Stimulated activated naive CD8-positive, alpha-beta T cell treated with anti-CD3 and anti-CD28 coated beads, Interleukin-15, Interleukin-2, amounts not matched to agents 100 ng/mL and 50 ng/mL, for 24 hours (primary cell): Measurements from ENCODE around the gene DAND5.

ENCODE experiments used
- H3K27ac Mint-ChIP-seq: one replicate; pipeline ENCODE4 v1.8.0; 2021; ENCODE audit warnings: mild to moderate bottlenecking, mixed read lengths
- H3K27me3 Mint-ChIP-seq: one replicate; pipeline ENCODE4 v1.8.0; 2021; ENCODE audit warnings: mixed read lengths
- H3K36me3 Mint-ChIP-seq: one replicate; pipeline ENCODE4 v1.8.0; 2021; ENCODE audit warnings: low read depth, mixed read lengths
- H3K4me1 Mint-ChIP-seq: one replicate; pipeline ENCODE4 v1.8.0; 2021; ENCODE audit warnings: low read depth, mixed read lengths
- H3K4me3 Mint-ChIP-seq: one replicate; pipeline ENCODE4 v1.8.0; 2021; ENCODE audit warnings: mild to moderate bottlenecking, mixed read lengths
- H3K9me3 Mint-ChIP-seq: one replicate; pipeline ENCODE4 v1.8.0; 2021; ENCODE audit warnings: mixed read lengths

Gene DAND5

GRCh38 chr19:13003081-13003480, 33.7 kb downstream of the DAND5 start:
- Mint-ChIP-seq H3K36me3 (peaks cover 4% of the 10 kb centered on the region), H3K9me3 (no peaks in the 10 kb centered on the region), H3K27me3 (no peaks in the 10 kb centered on the region), H3K27ac (peak overlapping the region; percentile 11), H3K4me3 (no peak overlapping the region), H3K4me1 (no peaks in the 10 kb centered on the region)

DNA sequence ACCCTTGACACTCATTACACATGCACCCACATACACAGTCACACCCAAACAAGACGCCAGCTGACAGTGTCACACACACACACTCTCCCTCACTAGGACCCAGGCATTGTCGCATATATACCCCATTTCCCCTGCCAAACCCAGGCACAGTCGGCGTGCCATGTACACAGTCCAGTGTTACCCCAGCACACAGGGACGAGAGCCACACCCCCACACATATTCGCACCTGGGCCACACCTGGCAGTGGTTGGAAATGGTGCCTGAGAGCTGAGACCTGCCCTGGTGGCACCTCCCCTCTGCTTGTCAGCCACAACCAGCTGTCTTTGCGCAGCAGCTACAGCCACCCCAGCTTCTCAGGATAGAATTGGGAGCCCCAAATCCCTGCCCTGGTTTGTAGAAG, 34.9 kb downstream of the DAND5 start:
- Mint-ChIP-seq H3K4me3 (no peak overlapping the region), H3K27me3 (peaks cover 4% of the 10 kb centered on the region), H3K4me1 (no peaks in the 10 kb centered on the region), H3K27ac (no peak overlapping the region), H3K36me3 (no peaks in the 10 kb centered on the region), H3K9me3 (no peaks in the 10 kb centered on the region)

DNA sequence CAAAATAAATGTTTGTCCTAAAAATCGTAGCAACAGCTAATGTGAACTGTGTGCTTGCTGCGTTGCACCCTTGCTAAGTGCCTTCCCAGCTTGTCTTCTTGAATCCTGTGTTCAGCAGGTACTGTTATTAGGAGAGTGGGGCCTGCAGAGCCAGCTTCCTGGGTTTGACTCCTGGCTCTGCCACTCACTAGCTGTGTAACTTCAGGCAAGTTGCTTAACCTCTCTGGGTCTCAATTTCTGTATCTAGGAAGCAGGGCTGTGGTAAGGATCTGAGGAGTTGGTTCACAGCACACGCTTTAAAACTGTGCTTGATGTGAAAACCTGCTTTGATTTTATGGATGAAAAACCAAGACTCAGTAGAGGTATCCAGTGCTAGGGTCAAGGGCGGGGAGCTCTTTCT, 35.9 kb downstream of the DAND5 start:
- Mint-ChIP-seq H3K9me3 (no peaks in the 10 kb centered on the region), H3K27ac (no peak overlapping the region), H3K27me3 (peaks cover 8% of the 10 kb centered on the region), H3K36me3 (no peaks in the 10 kb centered on the region), H3K4me3 (no peak overlapping the region), H3K4me1 (no peaks in the 10 kb centered on the region)

GRCh38 chr19:13005861-13006370, 36.5 kb downstream of the DAND5 start:
- Mint-ChIP-seq H3K27me3 (peaks cover 14% of the 10 kb centered on the region), H3K4me3 (no peak overlapping the region), H3K9me3 (no peaks in the 10 kb centered on the region), H3K36me3 (no peaks in the 10 kb centered on the region), H3K27ac (no peak overlapping the region), H3K4me1 (no peaks in the 10 kb centered on the region)

- no peak overlapping the region for H3K4me3 Mint-ChIP-seq
- peaks cover 19% of the 10 kb centered on the region for H3K27me3 Mint-ChIP-seq
Measured at GRCh38 chr19:13006431-13007281, 37.3 kb downstream of the DAND5 start.

DNA sequence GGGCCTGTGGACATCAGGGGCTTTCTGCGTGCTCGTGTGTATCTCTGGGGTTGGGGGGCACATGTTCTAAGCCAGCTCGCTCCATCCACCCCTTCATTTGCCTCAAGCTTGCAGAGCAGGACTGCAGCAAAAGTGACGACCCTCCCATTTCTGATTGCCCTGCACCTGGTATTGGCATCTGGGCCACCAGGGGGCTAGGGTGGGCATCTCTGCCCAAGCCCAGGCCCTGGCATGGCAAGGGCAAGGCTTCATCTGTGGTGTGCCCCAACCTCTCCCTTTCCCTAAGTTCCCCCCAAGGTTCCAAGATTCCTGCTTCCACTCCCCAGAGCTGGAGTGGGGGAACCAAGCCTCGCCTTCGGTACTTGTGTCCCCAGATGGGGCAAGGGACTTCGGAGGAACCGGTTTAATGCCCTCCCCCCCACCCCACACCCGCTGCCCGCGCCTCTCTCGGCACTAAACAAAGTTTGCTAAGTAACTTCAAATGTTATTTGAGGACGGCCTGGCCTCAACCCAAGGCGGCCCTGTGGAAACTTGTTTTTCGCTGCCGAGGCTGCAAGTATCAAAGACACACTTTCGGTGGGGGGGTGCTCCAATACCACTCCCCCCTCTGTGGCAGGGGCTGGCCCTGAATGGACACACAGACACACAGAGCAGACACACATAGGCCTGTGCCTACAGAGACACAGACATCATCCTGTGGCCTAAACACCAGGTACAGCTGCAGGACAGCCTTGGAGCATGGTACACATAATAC, 38.1 kb downstream of the DAND5 start:
- Mint-ChIP-seq H3K4me1 (peaks cover 9% of the 10 kb centered on the region), H3K4me3 (no peak overlapping the region), H3K27me3 (peaks cover 23% of the 10 kb centered on the region), H3K9me3 (no peaks in the 10 kb centered on the region), H3K36me3 (peaks cover under 1% of the 10 kb centered on the region), H3K27ac (no peak overlapping the region)

More at GRCh38 chr19:13006431-13007281, 37.3 kb downstream of the DAND5 start:
- Mint-ChIP-seq H3K9me3 (no peaks in the 10 kb centered on the region), H3K36me3 (no peaks in the 10 kb centered on the region), H3K4me1 (peaks cover 3% of the 10 kb centered on the region), H3K27ac (no peak overlapping the region)

GRCh38 chr19:13008926-13009787, 39.8 kb downstream of the DAND5 start:
- Mint-ChIP-seq H3K36me3 (peaks cover 6% of the 10 kb centered on the region), H3K9me3 (no peaks in the 10 kb centered on the region), H3K4me3 (no peak overlapping the region), H3K27me3 (peaks cover 36% of the 10 kb centered on the region), H3K27ac (no peak overlapping the region), H3K4me1 (peaks cover 23% of the 10 kb centered on the region)

DNA sequence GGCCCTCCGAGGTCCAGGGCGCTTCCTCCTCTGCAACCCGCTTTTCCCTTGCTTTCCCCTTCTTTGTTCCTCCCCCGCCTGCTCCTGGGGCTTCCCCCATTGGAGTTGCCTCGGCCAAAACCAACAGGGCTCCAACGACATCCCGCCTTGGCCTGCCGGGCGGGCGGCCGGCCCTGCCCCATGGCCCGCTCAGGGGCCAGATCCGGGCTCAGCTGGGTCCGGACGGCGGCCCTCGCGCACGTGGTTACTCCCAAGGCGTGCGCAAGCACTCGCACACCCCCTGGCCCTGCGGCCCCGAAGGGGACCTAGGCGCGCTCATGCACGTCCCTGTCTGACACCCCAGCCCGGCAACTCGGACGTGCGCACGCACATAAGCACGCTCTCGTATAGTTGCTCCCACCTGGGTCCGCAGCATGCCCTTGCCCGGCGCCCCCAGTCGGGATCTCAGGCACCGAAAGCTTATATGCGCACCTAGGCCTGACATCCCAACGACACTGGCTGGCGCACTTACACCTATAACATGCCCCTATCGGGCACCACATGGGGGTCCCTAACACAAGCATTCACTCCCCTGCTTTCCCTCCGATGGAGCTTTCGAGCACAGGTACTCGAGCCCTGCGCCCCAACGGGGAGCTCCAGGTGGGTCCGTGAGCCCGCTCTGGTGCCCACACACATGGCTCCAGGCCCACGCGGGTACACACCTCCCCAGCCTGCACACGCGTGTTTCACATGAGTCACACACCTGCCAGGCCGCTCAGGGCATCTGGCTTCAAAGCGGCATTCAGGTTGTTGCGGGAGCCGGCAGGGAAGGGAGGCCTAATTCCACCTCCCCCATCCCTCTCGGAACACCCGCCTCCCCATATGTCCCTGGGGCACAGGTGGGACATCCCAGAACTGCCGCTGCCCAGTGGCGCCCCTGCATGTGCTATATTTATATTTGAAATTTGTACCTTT, 40.9 kb downstream of the DAND5 start:
- H3K36me3 Mint-ChIP-seq: peaks cover 6% of the 10 kb centered on the region
- no peaks in the 10 kb centered on the region for H3K9me3 Mint-ChIP-seq
- H3K4me1 Mint-ChIP-seq: peaks cover 30% of the 10 kb centered on the region
- H3K4me3 Mint-ChIP-seq: no peak overlapping the region
- H3K27ac Mint-ChIP-seq: no peak overlapping the region
- H3K27me3 Mint-ChIP-seq: peaks cover 46% of the 10 kb centered on the region

DNA sequence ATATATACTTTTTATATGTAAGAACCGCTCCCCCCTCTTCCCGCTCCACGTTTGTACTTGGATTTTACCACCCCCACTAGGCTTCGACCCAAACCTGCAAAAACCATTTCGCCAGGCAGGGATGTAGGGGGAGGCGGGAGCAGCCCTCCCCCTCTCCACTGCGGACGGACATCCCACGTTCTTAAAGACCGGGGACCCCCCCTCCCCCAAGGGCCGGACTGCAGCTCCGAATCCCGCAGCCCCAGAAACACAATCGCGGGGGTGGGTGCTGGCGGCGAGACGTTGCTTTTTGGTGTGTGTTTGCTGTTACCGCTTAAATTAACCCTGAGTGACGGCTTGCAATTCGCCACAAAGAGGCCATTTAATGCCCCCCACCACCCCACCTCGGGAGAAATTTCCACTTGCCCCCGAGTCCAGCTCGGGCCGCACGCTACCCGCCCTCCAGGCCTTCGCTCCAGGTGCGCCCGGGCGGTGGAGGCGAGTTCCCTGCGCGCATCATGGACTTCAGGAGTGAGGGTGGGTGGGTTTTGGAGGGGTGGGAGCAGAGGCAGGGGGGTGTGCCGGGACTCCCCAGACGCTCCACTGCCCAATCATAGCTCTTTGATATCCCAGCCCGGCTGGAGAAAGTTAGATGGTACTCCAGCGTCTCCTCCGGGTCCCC, 41.7 kb downstream of the DAND5 start:
- Mint-ChIP-seq H3K9me3 (no peaks in the 10 kb centered on the region), H3K4me1 (peaks cover 30% of the 10 kb centered on the region), H3K36me3 (peaks cover 6% of the 10 kb centered on the region), H3K4me3 (no peak overlapping the region), H3K27ac (no peak overlapping the region), H3K27me3 (peaks cover 52% of the 10 kb centered on the region)

- no peaks in the 10 kb centered on the region for H3K9me3 Mint-ChIP-seq
- peaks cover 30% of the 10 kb centered on the region for H3K4me1 Mint-ChIP-seq
- peaks cover 58% of the 10 kb centered on the region for H3K27me3 Mint-ChIP-seq
- H3K4me3 Mint-ChIP-seq: no peak overlapping the region
- no peak overlapping the region for H3K27ac Mint-ChIP-seq
- peaks cover 6% of the 10 kb centered on the region for H3K36me3 Mint-ChIP-seq
Measured at GRCh38 chr19:13011653-13012389, 42.4 kb downstream of the DAND5 start.

- Mint-ChIP-seq H3K27ac (peak overlapping the region; percentile 97), H3K36me3 (peaks cover 6% of the 10 kb centered on the region), H3K4me3 (peak overlapping the region; percentile 86), H3K27me3 (peaks cover 63% of the 10 kb centered on the region), H3K9me3 (no peaks in the 10 kb centered on the region), H3K4me1 (peaks cover 30% of the 10 kb centered on the region)
Measured at GRCh38 chr19:13012390-13012689, 43.0 kb downstream of the DAND5 start.

- Mint-ChIP-seq H3K4me3 (peak overlapping the region; percentile 86), H3K27ac (peak overlapping the region; percentile 97), H3K36me3 (peaks cover 6% of the 10 kb centered on the region), H3K27me3 (peaks cover 69% of the 10 kb centered on the region), H3K9me3 (no peaks in the 10 kb centered on the region), H3K4me1 (peaks cover 30% of the 10 kb centered on the region)
Measured at GRCh38 chr19:13012690-13013608, 43.6 kb downstream of the DAND5 start.
